AG04449 (cell line): ENCODE results near the gene SDR42E1.
"Not testable (repeated sequence)": the region's sequence is repeated elsewhere in the genome, so short reads cannot be mapped to it uniquely, and the experiment has no call there.

Experiments
- CTCF ChIA-PET: fragments of 350-600 bp; formaldehyde crosslinking; extraction: SDS; loops from one replicate; lab custom pipeline; 2021; ENCODE audit warnings: antibody characterized with exemption; lab: Yijun Ruan, JAX
- POLR2A ChIA-PET: fragments of 400-600, 350-600 bp; formaldehyde crosslinking; extraction: SDS; loops from one replicate; lab custom pipeline; 2020; ENCODE audit warnings: antibody characterized with exemption, inconsistent platforms; lab: Yijun Ruan, JAX
- DNase-seq: peaks from one replicate; pipeline ENCODE4 v3.0.0-alpha.2; 2010; ENCODE audit warnings: low read depth, low spot score
- H3K4me3 ChIP-seq: 2 replicates; pipeline ENCODE4 v1.5.1; 2011; ENCODE audit warnings: low read depth, mild to moderate bottlenecking, control low read depth, low read length
- TF ChIP-seq, protein P1 (sequence below): IDR thresholded peaks from one replicate; pipeline ENCODE4 v1.5.1; 2011; ENCODE audit warnings: mild to moderate bottlenecking, moderate library complexity, low read length, control low read depth, inconsistent platforms; ENCODE audit not compliant: insufficient read depth; ENCODE audit errors: missing control alignments

Gene SDR42E1

DNA sequence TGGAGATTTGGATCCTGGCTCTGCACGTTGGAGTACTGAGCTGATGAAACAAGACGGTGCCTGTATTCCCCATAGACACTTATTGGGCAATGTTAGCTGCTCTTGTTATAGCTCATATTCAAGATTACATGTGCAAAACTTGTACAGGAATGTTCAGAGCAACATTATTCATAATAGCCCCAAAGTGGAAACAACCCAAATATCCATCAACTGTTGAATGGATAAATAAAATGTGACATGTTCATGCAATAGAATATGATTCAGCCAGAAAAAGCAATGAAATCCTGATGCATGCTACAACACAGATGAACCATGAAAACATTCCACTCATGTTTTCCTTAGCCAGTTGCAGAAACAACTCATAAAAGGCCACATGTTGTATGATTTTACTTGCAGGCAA, 5.7 kb upstream of the SDR42E1 start:
- no peak for DNase-seq
- TF ChIP-seq, protein P1, sequence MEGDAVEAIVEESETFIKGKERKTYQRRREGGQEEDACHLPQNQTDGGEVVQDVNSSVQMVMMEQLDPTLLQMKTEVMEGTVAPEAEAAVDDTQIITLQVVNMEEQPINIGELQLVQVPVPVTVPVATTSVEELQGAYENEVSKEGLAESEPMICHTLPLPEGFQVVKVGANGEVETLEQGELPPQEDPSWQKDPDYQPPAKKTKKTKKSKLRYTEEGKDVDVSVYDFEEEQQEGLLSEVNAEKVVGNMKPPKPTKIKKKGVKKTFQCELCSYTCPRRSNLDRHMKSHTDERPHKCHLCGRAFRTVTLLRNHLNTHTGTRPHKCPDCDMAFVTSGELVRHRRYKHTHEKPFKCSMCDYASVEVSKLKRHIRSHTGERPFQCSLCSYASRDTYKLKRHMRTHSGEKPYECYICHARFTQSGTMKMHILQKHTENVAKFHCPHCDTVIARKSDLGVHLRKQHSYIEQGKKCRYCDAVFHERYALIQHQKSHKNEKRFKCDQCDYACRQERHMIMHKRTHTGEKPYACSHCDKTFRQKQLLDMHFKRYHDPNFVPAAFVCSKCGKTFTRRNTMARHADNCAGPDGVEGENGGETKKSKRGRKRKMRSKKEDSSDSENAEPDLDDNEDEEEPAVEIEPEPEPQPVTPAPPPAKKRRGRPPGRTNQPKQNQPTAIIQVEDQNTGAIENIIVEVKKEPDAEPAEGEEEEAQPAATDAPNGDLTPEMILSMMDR, result no peak
- POLR2A ChIA-PET, result no interaction called here
- CTCF ChIA-PET, result no interaction called here
- H3K4me3 ChIP-seq, result no peak overlapping the region

DNA sequence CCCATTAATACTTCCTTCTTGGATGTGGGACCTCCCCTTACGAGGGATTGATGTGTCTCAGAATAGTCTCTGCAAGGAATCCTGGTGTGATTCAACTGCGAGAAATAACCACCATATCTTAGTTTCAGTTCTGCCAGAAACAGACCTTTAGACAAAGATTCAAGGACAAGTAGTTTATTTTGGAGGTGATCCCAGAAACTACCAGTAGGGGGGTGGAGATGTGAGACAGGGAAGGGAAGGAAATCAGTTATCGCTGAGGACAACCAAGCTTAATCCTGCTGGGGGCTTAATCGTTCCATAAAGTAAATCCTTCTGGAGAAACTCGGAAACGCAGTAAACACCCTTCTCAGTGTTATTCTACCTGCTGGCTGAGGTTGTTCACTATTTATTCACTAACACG, 5.0 kb upstream of the SDR42E1 start:
- no peak for DNase-seq
- no peak overlapping the region for H3K4me3 ChIP-seq
- ChIA-PET CTCF (no interaction called here), POLR2A (no interaction called here)
- TF ChIP-seq, protein P1, result no peak

DNA sequence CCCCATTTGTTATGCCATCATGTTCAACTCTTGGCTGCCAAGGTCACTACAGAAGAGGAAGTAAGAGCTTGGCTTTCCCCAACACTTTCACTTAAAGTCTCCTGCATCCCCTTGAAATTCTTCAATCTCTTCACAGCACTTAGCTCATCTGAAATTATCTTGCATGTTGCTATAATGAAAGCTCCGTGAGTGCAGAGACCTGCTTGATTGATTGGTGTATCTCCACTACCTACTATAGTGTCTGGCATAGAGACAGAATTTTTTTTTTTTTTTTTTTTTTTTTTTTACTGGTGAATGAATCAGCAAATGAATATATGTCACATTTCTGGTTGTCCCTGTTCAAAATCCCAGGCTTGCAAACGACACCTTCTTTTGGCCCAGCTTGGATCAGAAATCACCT, 1.9 kb upstream of the SDR42E1 start:
- TF ChIP-seq, protein P1, result no peak
- POLR2A ChIA-PET, result interaction anchor here (0.6 kb wide), 1 partner anchor 25 kb away, joined by 3 read pairs; no protein-coding TSS in a partner anchor
- DNase-seq, result no peak
- CTCF ChIA-PET, result interaction anchor here (1.3 kb wide), 1 partner anchor 217 kb away, joined by 3 read pairs; no protein-coding TSS in a partner anchor
- H3K4me3 ChIP-seq, result no peak overlapping the region

DNA sequence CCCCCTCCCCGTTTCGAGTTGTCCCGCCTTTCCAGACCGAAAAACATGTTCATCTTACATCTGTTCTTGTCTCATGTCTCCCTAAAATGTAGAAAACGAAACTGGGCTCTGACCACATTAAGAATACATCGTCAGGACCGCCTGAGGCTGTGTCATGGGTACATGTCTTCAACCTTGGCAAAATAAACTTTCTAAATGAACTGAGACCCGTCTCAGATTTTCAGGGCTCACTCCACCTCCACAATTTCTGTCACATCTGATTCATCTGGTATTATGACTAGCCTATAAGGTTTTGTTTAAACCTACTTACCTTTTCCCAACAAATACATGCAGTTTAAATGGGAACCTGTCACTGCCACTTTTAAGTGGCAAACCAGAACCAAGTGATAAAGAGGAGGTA, 621 bp downstream of the SDR42E1 start:
- ChIA-PET POLR2A (no interaction called here), CTCF (no interaction called here)
- TF ChIP-seq, protein P1, result no peak
- H3K4me3 ChIP-seq, result no peak overlapping the region
- no peak for DNase-seq

DNA sequence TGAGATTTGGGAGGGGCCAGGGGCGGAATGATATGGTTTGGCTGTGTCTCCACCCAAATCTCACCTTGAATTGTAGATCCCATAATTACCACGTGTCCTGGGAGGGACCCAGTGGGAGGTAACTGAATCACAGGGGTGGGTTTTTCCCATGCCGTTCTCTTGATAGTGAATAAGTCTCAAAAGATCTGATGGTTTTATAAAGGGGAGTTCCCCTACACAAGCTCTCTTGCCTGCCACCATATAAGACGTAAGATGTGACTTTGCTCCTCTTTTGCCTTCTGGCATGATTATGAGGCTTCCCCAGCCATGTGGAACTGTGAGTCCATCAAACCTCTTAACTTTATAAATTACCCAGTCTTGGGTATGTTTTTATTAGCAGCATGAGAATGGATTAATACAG, 1.5 kb downstream of the SDR42E1 start:
- H3K4me3 ChIP-seq, DNase-seq, CTCF ChIA-PET, POLR2A ChIA-PET: not testable (repeated sequence)

DNA sequence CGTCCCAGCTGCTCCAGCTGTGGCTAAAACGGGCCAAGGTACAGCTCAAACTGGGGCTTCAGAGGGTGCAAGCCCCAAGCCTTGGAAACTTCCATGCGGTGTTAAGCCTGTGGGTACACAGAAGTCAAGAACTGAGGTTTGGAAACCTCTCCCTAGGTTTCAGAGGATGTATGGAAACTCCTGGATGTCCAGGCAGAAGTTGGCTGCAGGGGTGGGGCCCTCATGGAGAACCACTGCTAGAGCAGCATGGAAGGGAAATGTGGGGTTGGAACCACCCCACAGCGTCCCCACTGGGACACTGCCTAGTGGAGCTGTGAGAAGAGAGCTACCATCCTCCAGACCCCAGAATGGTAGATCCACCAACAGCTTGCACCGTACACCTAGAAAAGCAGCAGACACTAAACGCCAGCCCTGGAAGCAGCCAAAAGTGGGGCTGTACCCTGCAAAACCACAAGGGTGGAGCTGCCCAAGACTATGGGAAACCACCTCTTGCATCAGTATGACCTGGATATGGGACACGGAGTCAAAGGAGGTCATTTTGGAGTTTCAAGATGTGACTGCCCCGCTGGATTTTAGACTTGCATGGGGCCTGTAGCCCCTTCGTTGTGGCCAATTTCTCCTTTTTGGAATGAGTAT, 2.2 kb downstream of the SDR42E1 start:
- TF ChIP-seq, protein P1, result no peak
- no peak for DNase-seq
- no peak overlapping the region for H3K4me3 ChIP-seq
- ChIA-PET CTCF (no interaction called here), POLR2A (no interaction called here)

DNA sequence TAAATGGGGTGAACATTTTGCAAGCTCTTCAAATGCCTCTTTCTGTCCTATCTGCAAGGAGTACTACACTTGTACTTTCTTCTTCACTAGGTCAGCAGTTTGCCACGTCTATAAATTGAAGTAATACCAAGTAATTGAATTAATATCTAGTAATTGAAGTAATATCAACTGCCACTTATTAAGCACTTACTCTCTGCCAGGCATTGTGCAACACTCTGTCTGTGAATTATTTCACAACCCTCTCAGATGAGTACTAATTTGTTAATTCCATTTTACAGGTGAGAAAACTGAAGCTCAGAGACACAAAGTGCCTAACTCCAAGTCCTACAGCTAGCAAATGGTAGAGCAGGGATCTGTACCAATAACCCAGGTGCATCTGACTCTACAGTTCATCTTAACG, 4.1 kb downstream of the SDR42E1 start:
- POLR2A ChIA-PET, result no interaction called here
- CTCF ChIA-PET, result interaction anchor here (0.9 kb wide), 1 partner anchor 223 kb away, joined by 4 read pairs; no protein-coding TSS in a partner anchor
- TF ChIP-seq, protein P1, result no peak
- H3K4me3 ChIP-seq, result no peak overlapping the region
- DNase-seq, result no peak
